ENCODE results near the gene UBXN7. TPM values are rescaled to one million over a fixed set of nuclear protein-coding genes. Genes with fewer than 3 reads are reported as not detected.
"Not testable (repeated sequence)": the region's sequence is repeated elsewhere in the genome, so short reads cannot be mapped to it uniquely, and the experiment has no call there.

The UBXN7 gene
- total RNA-seq, 4 donors from 2014 or later, result 11.2 to 22.7 (median 13.1) TPM

- TF ChIP-seq CTCF (IDR thresholded peaks at IDR 0.05), result no peak
- no peak for ATAC-seq (ENCODE audit: low FRiP score)
- no peak for DNase-seq (ENCODE audit: low spot score)
Measured at GRCh38 chr3:196390116-196390515, 42.1 kb downstream of the UBXN7 start.

GRCh38 chr3:196388956-196389355 is 43.3 kb downstream of the UBXN7 start:
- TF ChIP-seq CTCF (IDR thresholded peaks at IDR 0.05), result no peak
- no peak for ATAC-seq (ENCODE audit: low FRiP score)
- no peak for DNase-seq (ENCODE audit: low spot score)

- not testable (repeated sequence) for DNase-seq (ENCODE audit: low spot score); ATAC-seq (ENCODE audit: low FRiP score)
Measured at GRCh38 chr3:196387941-196388340, 44.3 kb downstream of the UBXN7 start.

- DNase-seq (ENCODE audit: low spot score); ATAC-seq (ENCODE audit: low FRiP score): not testable (repeated sequence)
Measured at GRCh38 chr3:196386797-196387196, 45.4 kb downstream of the UBXN7 start.

- ATAC-seq (ENCODE audit: low FRiP score); DNase-seq (ENCODE audit: low spot score): not testable (repeated sequence)
Measured at GRCh38 chr3:196386034-196386433, 46.2 kb downstream of the UBXN7 start.

- DNase-seq (ENCODE audit: low spot score); ATAC-seq (ENCODE audit: low FRiP score): not testable (repeated sequence)
Measured at GRCh38 chr3:196385446-196385845, 46.8 kb downstream of the UBXN7 start.

- no peak for TF ChIP-seq CTCF (IDR thresholded peaks at IDR 0.05)
- DNase-seq (ENCODE audit: low spot score), result no peak
- ATAC-seq (ENCODE audit: low FRiP score), result no peak
Measured at GRCh38 chr3:196378146-196378841, 53.9 kb downstream of the UBXN7 start.

- TF ChIP-seq CTCF (IDR thresholded peaks at IDR 0.05), result no peak
- no peak for ATAC-seq (ENCODE audit: low FRiP score)
- DNase-seq (ENCODE audit: low spot score), result no peak
Measured at GRCh38 chr3:196377321-196377720, 54.9 kb downstream of the UBXN7 start.

- no peak for DNase-seq (ENCODE audit: low spot score)
- ATAC-seq (ENCODE audit: low FRiP score), result no peak
- no peak for TF ChIP-seq CTCF (IDR thresholded peaks at IDR 0.05)
Measured at GRCh38 chr3:196365736-196366135, 66.5 kb downstream of the UBXN7 start.
